GM20000 (cell line): Measurements from ENCODE around the gene POU6F2.

Experiments
- DNase-seq: peaks from one replicate; pipeline ENCODE4 v3.0.0; 2012; ENCODE audit warnings: low spot score
- TF ChIP-seq, protein P1 (sequence below): IDR thresholded peaks from 2 replicates; pipeline ENCODE4 v1.5.1; 2012; ENCODE audit warnings: mild to moderate bottlenecking, control low read depth; ENCODE audit errors: extremely low read depth, missing control alignments

POU6F2 gene

GRCh38 chr7:39062811-39063210 is 85.1 kb downstream of the POU6F2 start:
- DNase-seq: no peak
- TF ChIP-seq, protein P1, sequence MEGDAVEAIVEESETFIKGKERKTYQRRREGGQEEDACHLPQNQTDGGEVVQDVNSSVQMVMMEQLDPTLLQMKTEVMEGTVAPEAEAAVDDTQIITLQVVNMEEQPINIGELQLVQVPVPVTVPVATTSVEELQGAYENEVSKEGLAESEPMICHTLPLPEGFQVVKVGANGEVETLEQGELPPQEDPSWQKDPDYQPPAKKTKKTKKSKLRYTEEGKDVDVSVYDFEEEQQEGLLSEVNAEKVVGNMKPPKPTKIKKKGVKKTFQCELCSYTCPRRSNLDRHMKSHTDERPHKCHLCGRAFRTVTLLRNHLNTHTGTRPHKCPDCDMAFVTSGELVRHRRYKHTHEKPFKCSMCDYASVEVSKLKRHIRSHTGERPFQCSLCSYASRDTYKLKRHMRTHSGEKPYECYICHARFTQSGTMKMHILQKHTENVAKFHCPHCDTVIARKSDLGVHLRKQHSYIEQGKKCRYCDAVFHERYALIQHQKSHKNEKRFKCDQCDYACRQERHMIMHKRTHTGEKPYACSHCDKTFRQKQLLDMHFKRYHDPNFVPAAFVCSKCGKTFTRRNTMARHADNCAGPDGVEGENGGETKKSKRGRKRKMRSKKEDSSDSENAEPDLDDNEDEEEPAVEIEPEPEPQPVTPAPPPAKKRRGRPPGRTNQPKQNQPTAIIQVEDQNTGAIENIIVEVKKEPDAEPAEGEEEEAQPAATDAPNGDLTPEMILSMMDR: no peak

DNA sequence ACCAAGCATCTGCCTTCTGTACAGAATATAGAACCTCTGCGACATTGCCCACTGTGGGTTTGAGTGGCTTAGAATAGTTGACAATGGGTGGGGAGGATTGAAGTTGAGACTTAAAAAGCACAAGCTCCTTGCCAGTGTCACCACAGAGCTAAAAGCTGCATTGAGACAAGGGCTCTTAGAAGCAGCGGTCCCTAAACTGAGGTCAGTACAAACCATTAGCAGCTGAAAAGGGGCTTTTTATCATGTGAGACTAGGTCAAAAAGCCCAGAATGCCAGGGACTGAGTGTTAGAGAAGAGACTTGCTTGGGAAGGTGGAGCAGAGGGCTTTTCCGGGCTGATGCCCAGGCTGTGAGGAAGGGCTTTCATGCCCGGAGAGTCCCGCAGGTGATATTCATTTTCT is 91.3 kb downstream of the POU6F2 start:
- no peak for DNase-seq
- TF ChIP-seq, protein P1: no peak

- no peak for DNase-seq
- TF ChIP-seq, protein P1: no peak
Observed at GRCh38 chr7:39069896-39070881, 92.5 kb downstream of the POU6F2 start.

- TF ChIP-seq, protein P1: no peak
- no peak for DNase-seq
Observed at GRCh38 chr7:39071116-39071515, 93.4 kb downstream of the POU6F2 start.

GRCh38 chr7:39073432-39073831 is 95.7 kb downstream of the POU6F2 start:
- TF ChIP-seq, protein P1: no peak
- no peak for DNase-seq

GRCh38 chr7:39075210-39075609 is 97.5 kb downstream of the POU6F2 start:
- TF ChIP-seq, protein P1: no peak
- DNase-seq: no peak

GRCh38 chr7:39083781-39084180 is 106.1 kb downstream of the POU6F2 start:
- DNase-seq: no peak
- TF ChIP-seq, protein P1: no peak
